ENCODE data around the gene UNC45B. TPM values are rescaled to one million over a fixed set of nuclear protein-coding genes. Genes with fewer than 3 reads are reported as not detected.

UNC45B gene
- total RNA-seq, 2 donors from 2014 or later, result not detected

DNA sequence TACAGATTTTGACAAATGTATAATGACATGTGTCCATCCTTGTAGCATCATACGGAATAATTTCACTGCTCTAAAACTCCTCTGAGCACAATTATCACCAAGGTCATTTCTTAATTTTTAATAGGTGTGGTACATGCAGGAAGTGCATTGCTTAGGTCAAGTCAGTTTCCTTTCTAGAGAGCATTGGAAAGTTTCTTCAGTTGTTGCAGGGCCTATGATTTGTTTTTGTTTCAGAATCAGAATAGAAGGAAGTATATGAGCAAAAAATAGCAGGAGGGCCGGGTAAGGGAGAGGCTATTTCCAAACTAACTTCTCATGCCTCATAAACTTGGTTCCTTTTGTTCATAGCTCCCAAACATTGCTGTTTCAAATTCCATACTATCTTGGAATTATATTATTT, 71.3 kb downstream of the UNC45B start:
- H3K36me3 ChIP-seq (ENCODE audit: control insufficient read depth, insufficient read depth, low read length), result no peaks in the 10 kb centered on the region
- no peak overlapping the region for H3K4me3 ChIP-seq (ENCODE audit: low read length)
- H3K4me1 Mint-ChIP-seq, result no peaks in the 10 kb centered on the region

DNA sequence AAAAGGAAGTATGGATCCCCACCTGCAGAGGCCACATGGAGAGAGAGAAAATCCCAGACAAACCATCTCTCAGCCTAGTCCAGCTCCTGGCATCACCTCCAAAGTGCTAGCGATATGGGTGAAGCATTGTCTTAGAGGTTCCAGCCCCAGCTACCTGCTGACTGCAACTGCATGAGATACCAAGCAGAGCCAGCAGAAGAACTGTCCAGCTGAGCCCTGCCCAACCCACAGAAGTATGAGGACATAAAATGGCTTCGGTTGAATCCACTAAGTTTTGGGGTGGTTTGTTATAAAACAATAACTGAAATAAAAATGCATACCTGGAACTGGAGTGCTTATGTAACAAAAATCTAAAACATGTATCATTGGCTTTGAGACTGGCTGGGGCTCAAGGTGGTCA, 74.8 kb downstream of the UNC45B start:
- no peaks in the 10 kb centered on the region for H3K27me3 ChIP-seq (ENCODE audit: control insufficient read depth, insufficient read depth, low read length, poor library complexity, severe bottlenecking)
- 88 to 94% methylated on average over 1 to 2 of the region's 2 CpGs for WGBS, 2 experiments (ENCODE audit: insufficient coverage in 1 of 2, insufficient read length in 1 of 2)
- Mint-ChIP-seq H3K4me1 (no peaks in the 10 kb centered on the region), H3K9me3 (peaks cover 5% of the 10 kb centered on the region), H3K27me3 (ENCODE audit: insufficient read depth) (peaks cover 4% of the 10 kb centered on the region), H3K36me3 (ENCODE audit: low read depth) (no peaks in the 10 kb centered on the region), H3K27ac (no peak overlapping the region), H3K4me3 (no peak overlapping the region)
- no peak overlapping the region for H3K4me3 ChIP-seq (ENCODE audit: low read length)
- H3K9me3 ChIP-seq (ENCODE audit: control insufficient read depth, low read length), result peaks cover 10% of the 10 kb centered on the region
- no peaks in the 10 kb centered on the region for H3K36me3 ChIP-seq (ENCODE audit: control insufficient read depth, insufficient read depth, low read length)
- DNase-seq, result no peak
- H3K4me1 ChIP-seq (ENCODE audit: control insufficient read depth, insufficient read depth, low read length), result no peaks in the 10 kb centered on the region
- TF ChIP-seq, protein P1, sequence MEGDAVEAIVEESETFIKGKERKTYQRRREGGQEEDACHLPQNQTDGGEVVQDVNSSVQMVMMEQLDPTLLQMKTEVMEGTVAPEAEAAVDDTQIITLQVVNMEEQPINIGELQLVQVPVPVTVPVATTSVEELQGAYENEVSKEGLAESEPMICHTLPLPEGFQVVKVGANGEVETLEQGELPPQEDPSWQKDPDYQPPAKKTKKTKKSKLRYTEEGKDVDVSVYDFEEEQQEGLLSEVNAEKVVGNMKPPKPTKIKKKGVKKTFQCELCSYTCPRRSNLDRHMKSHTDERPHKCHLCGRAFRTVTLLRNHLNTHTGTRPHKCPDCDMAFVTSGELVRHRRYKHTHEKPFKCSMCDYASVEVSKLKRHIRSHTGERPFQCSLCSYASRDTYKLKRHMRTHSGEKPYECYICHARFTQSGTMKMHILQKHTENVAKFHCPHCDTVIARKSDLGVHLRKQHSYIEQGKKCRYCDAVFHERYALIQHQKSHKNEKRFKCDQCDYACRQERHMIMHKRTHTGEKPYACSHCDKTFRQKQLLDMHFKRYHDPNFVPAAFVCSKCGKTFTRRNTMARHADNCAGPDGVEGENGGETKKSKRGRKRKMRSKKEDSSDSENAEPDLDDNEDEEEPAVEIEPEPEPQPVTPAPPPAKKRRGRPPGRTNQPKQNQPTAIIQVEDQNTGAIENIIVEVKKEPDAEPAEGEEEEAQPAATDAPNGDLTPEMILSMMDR (conservative IDR thresholded peaks at IDR 0.05), result no peak
- no peak overlapping the region for H3K9ac ChIP-seq (ENCODE audit: extremely low read depth, low read length, poor library complexity, severe bottlenecking)
- H3K27ac ChIP-seq (ENCODE audit: low read depth, low read length), result no peak overlapping the region

More for the DNA sequence above, 71.3 kb downstream of the UNC45B start:
- H3K4me1 ChIP-seq (ENCODE audit: control insufficient read depth, insufficient read depth, low read length), result no peaks in the 10 kb centered on the region
- H3K9me3 Mint-ChIP-seq, result peaks cover 5% of the 10 kb centered on the region
- no peaks in the 10 kb centered on the region for H3K36me3 Mint-ChIP-seq (ENCODE audit: low read depth)
- WGBS, 2 experiments (ENCODE audit: insufficient coverage in 1 of 2, insufficient read length in 1 of 2), result 92% methylated on average over 2 of the region's 2 CpGs; no CpG with 5 or more reads in 1 of the 2 experiments
- no peak overlapping the region for H3K9ac ChIP-seq (ENCODE audit: extremely low read depth, low read length, poor library complexity, severe bottlenecking)
- TF ChIP-seq, protein P1 (conservative IDR thresholded peaks at IDR 0.05), result no peak
- no peak overlapping the region for H3K27ac ChIP-seq (ENCODE audit: low read depth, low read length)
- H3K27ac Mint-ChIP-seq, result no peak overlapping the region
- H3K27me3 Mint-ChIP-seq (ENCODE audit: insufficient read depth), result peaks cover 4% of the 10 kb centered on the region
- H3K27me3 ChIP-seq (ENCODE audit: control insufficient read depth, insufficient read depth, low read length, poor library complexity, severe bottlenecking), result peaks cover 6% of the 10 kb centered on the region
- H3K9me3 ChIP-seq (ENCODE audit: control insufficient read depth, low read length), result peaks cover 10% of the 10 kb centered on the region
- no peak for DNase-seq
- H3K4me3 Mint-ChIP-seq, result no peak overlapping the region

DNA sequence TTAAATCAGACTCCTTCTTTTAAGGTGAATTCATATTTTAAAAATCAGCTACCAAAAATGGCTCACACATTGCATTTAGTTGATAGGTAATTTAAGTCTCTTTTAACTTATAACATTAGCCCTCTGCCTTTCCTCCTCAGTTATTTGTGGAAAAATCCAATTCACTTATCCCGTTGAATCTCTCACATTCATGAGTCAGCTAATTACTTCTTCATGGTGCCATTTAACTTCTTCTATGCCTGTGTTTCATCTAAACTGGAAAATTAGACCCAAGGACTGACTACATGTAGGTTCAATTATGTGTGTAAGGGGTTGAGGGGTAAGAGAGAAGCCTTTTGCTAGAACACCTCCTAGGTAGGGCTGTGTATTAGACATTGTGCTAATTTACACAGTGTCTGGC, 76.8 kb downstream of the UNC45B start:
- no peaks in the 10 kb centered on the region for H3K4me1 ChIP-seq (ENCODE audit: control insufficient read depth, insufficient read depth, low read length)
- TF ChIP-seq, protein P1 (conservative IDR thresholded peaks at IDR 0.05), result no peak
- H3K27ac Mint-ChIP-seq, result no peak overlapping the region
- no peak overlapping the region for H3K4me3 ChIP-seq (ENCODE audit: low read length)
- H3K9me3 ChIP-seq (ENCODE audit: control insufficient read depth, low read length), result peaks cover 10% of the 10 kb centered on the region
- no peaks in the 10 kb centered on the region for H3K36me3 Mint-ChIP-seq (ENCODE audit: low read depth)
- no peaks in the 10 kb centered on the region for H3K36me3 ChIP-seq (ENCODE audit: control insufficient read depth, insufficient read depth, low read length)
- peaks cover 5% of the 10 kb centered on the region for H3K9me3 Mint-ChIP-seq
- no peak for DNase-seq
- 80 to 82% methylated on average over 1 of the region's 1 CpG for WGBS, 2 experiments (ENCODE audit: insufficient coverage in 1 of 2, insufficient read length in 1 of 2)
- peaks cover 4% of the 10 kb centered on the region for H3K27me3 Mint-ChIP-seq (ENCODE audit: insufficient read depth)
- H3K4me1 Mint-ChIP-seq, result no peaks in the 10 kb centered on the region
- H3K27me3 ChIP-seq (ENCODE audit: control insufficient read depth, insufficient read depth, low read length, poor library complexity, severe bottlenecking), result no peaks in the 10 kb centered on the region
- no peak overlapping the region for H3K27ac ChIP-seq (ENCODE audit: low read depth, low read length)
- no peak overlapping the region for H3K9ac ChIP-seq (ENCODE audit: extremely low read depth, low read length, poor library complexity, severe bottlenecking)
- no peak overlapping the region for H3K4me3 Mint-ChIP-seq

Data from endodermal cell (in vitro differentiated cells).